SK-N-DZ (cell line): ENCODE data around the gene CUTA.
A peak's percentile ranks its signal among the peaks of the same experiment; 100 is the strongest.

Experiments
- DNase-seq: peaks from one replicate; pipeline ENCODE4 v3.0.0-alpha.2; 2015; ENCODE audit warnings: low spot score

Gene CUTA

GRCh38 chr6:33439956-33440648 lies 22.2 kb upstream of the CUTA start:
- DNase-seq: no peak

- no peak for DNase-seq
Measured at GRCh38 chr6:33438978-33439594, 21.2 kb upstream of the CUTA start.

- DNase-seq: no peak
Measured at GRCh38 chr6:33437666-33438065, 19.8 kb upstream of the CUTA start.

- DNase-seq: no peak
Measured at GRCh38 chr6:33434961-33435360, 17.1 kb upstream of the CUTA start.

GRCh38 chr6:33433544-33434191 lies 15.8 kb upstream of the CUTA start:
- DNase-seq: no peak

GRCh38 chr6:33433001-33433543 lies 15.2 kb upstream of the CUTA start:
- DNase-seq: no peak

GRCh38 chr6:33432546-33432945 lies 14.6 kb upstream of the CUTA start:
- DNase-seq: no peak

- no peak for DNase-seq
Measured at GRCh38 chr6:33431880-33432541, 14.1 kb upstream of the CUTA start.

- peak; percentile 77 for DNase-seq
Measured at GRCh38 chr6:33430991-33431879, 13.3 kb upstream of the CUTA start.

- DNase-seq: no peak
Measured at GRCh38 chr6:33430334-33430733, 12.4 kb upstream of the CUTA start.

GRCh38 chr6:33429750-33430052 lies 11.8 kb upstream of the CUTA start:
- DNase-seq: no peak

GRCh38 chr6:33428966-33429749 lies 11.3 kb upstream of the CUTA start:
- DNase-seq: no peak

GRCh38 chr6:33428224-33428965 lies 10.5 kb upstream of the CUTA start:
- peak; percentile 57 for DNase-seq

- no peak for DNase-seq
Measured at GRCh38 chr6:33427585-33428223, 9.8 kb upstream of the CUTA start.

- DNase-seq: no peak
Measured at GRCh38 chr6:33426590-33427511, 8.9 kb upstream of the CUTA start.

GRCh38 chr6:33425668-33426577 lies 8.0 kb upstream of the CUTA start:
- peak; percentile 75 for DNase-seq
